CD4-positive, alpha-beta T cell treated with Interferon alpha-2 for 1 hour (primary cell): ENCODE data around the gene C1QTNF12.

Source experiments
- DNase-seq, 2 donors: peaks; one replicate each; pipeline ENCODE4 v3.0.0-alpha.2; 2020 to 2022

The C1QTNF12 gene

GRCh38 chr1:1226566-1227362 is 19.8 kb downstream of the C1QTNF12 start:
- DNase-seq, result no peak

- no peak for DNase-seq
Observed at GRCh38 chr1:1225913-1226312, 20.6 kb downstream of the C1QTNF12 start.

GRCh38 chr1:1225238-1225845 is 21.2 kb downstream of the C1QTNF12 start:
- no peak for DNase-seq

- no peak for DNase-seq
Observed at GRCh38 chr1:1223891-1224290, 22.6 kb downstream of the C1QTNF12 start.

- no peak for DNase-seq
Observed at GRCh38 chr1:1223321-1223720, 23.2 kb downstream of the C1QTNF12 start.

- no peak for DNase-seq
Observed at GRCh38 chr1:1222575-1223225, 23.8 kb downstream of the C1QTNF12 start.

- DNase-seq, result no peak
Observed at GRCh38 chr1:1221887-1222574, 24.5 kb downstream of the C1QTNF12 start.

- no peak for DNase-seq
Observed at GRCh38 chr1:1220197-1220596, 26.3 kb downstream of the C1QTNF12 start.

GRCh38 chr1:1219341-1219740 is 27.2 kb downstream of the C1QTNF12 start:
- peak; percentile 56 to 85 for DNase-seq

GRCh38 chr1:1218524-1219200 is 27.9 kb downstream of the C1QTNF12 start:
- no peak for DNase-seq

GRCh38 chr1:1217621-1218523 is 28.6 kb downstream of the C1QTNF12 start:
- DNase-seq, result peak in 1 of 2 donors; percentile 56

- peak; percentile 50 to 86 for DNase-seq
Observed at GRCh38 chr1:1216770-1217620, 29.5 kb downstream of the C1QTNF12 start.

GRCh38 chr1:1215881-1216605 is 30.5 kb downstream of the C1QTNF12 start:
- DNase-seq, result no peak

GRCh38 chr1:1215080-1215676 is 31.3 kb downstream of the C1QTNF12 start:
- peak in 1 of 2 donors; percentile 63 for DNase-seq

GRCh38 chr1:1213345-1214265 is 32.9 kb downstream of the C1QTNF12 start, which contains the start of gene TNFRSF4:
TNFRSF4 (minus strand) TSS chr1:1214153; CDS start chr1:1214127, 26 bp downstream.
- peak in 1 of 2 donors; percentile 62 for DNase-seq

GRCh38 chr1:1212780-1213344 is 33.7 kb downstream of the C1QTNF12 start:
- DNase-seq, result peak; percentile 55 to 69

- DNase-seq, result no peak
Observed at GRCh38 chr1:1211541-1212441, 34.7 kb downstream of the C1QTNF12 start.
